HEK293 (cell line): ENCODE measurements around the gene IFITM1.

ENCODE experiments used
- CTCF ChIA-PET: fragments of 350-600 bp; formaldehyde crosslinking; extraction: SDS; loops from one replicate; lab custom pipeline; 2021; ENCODE audit warnings: antibody characterized with exemption; lab: Yijun Ruan, JAX
- POLR2A ChIA-PET: fragments of 300-600 bp; formaldehyde crosslinking; extraction: SDS; loops from one replicate; lab custom pipeline; 2020; ENCODE audit warnings: antibody characterized with exemption, inconsistent platforms; lab: Yijun Ruan, JAX
- H3K27ac ChIP-seq: fragments of 200-500 bp; sonication (Bioruptor generic); 2 replicates; pipeline ENCODE4 v1.5.1; 2014; ENCODE audit warnings: low read depth, low read length, control low read depth, inconsistent platforms; ENCODE audit errors: extremely low read depth
- H3K36me3 ChIP-seq, 2 experiments: fragments of 200-500 bp in 1 of 2; sonication (Bioruptor generic) in 1 of 2; 1 replicate in 1 of 2; 2 replicates in 1 of 2; pipeline ENCODE4 v1.5.1; 2014 to 2017; ENCODE audit warnings: inconsistent platforms in 2 of 2, low read length in 2 of 2; ENCODE audit not compliant: control insufficient read depth in 2 of 2, insufficient read depth in 1 of 2
- H3K4me1 ChIP-seq: fragments of 200-500 bp; sonication (Bioruptor generic); 2 replicates; pipeline ENCODE4 v1.5.1; 2014; ENCODE audit warnings: mild to moderate bottlenecking, low read length, inconsistent platforms; ENCODE audit not compliant: control insufficient read depth, insufficient read depth
- H3K4me3 ChIP-seq: 2 replicates; pipeline ENCODE4 v1.5.1; 2011; ENCODE audit warnings: low read depth, mild to moderate bottlenecking, control low read depth, low read length, moderate library complexity
- H3K9me3 ChIP-seq: fragments of 200-500 bp; sonication (Bioruptor generic); 2 replicates; pipeline ENCODE4 v1.5.1; 2014; ENCODE audit warnings: low read depth, low read length, inconsistent platforms; ENCODE audit not compliant: control insufficient read depth, insufficient read depth
- GFI1B ChIP-seq: fragments of 450-650 bp; formaldehyde crosslinking; IDR thresholded peaks from 2 replicates; pipeline ENCODE4 v1.5.1; 2016; ENCODE audit warnings: missing biosample characterization, missing genetic modification characterization
- PRDM1 ChIP-seq: fragments of 450-650 bp; formaldehyde crosslinking; IDR thresholded peaks from 2 replicates; pipeline ENCODE4; 2016; ENCODE audit warnings: missing biosample characterization, missing genetic modification characterization
- SP2 ChIP-seq: fragments of 450-650 bp; formaldehyde crosslinking; IDR thresholded peaks from 2 replicates; pipeline ENCODE4 v1.5.1; 2016; ENCODE audit warnings: missing biosample characterization, missing genetic modification characterization
- ZBTB21 ChIP-seq: fragments of 450-650 bp; formaldehyde crosslinking; IDR thresholded peaks from 2 replicates; pipeline ENCODE4 v1.5.1; 2017; ENCODE audit warnings: missing biosample characterization, missing genetic modification characterization
- ZBTB48 ChIP-seq: fragments of 450-650 bp; formaldehyde crosslinking; IDR thresholded peaks from 2 replicates; pipeline ENCODE4 v1.5.1; 2016; ENCODE audit warnings: missing biosample characterization, missing genetic modification characterization
- ZIC2 ChIP-seq: fragments of 450-650 bp; formaldehyde crosslinking; IDR thresholded peaks from 2 replicates; pipeline ENCODE4 v1.5.1; 2016; ENCODE audit warnings: missing biosample characterization, missing genetic modification characterization
- ZNF114 ChIP-seq: fragments of 450-650 bp; formaldehyde crosslinking; IDR thresholded peaks from 2 replicates; pipeline ENCODE4 v1.5.0; 2017; ENCODE audit warnings: missing biosample characterization, missing genetic modification characterization
- ZNF133 ChIP-seq: fragments of 450-650 bp; formaldehyde crosslinking; IDR thresholded peaks from 2 replicates; pipeline ENCODE4 v1.5.1; 2016; ENCODE audit warnings: missing biosample characterization, missing genetic modification characterization
- ZNF157 ChIP-seq: fragments of 450-650 bp; formaldehyde crosslinking; IDR thresholded peaks from 2 replicates; pipeline ENCODE4 v1.5.1; 2016; ENCODE audit warnings: missing biosample characterization, missing genetic modification characterization
- ZNF19 ChIP-seq: fragments of 450-650 bp; formaldehyde crosslinking; IDR thresholded peaks from 2 replicates; pipeline ENCODE4; 2016; ENCODE audit warnings: missing biosample characterization, missing genetic modification characterization, low read depth
- ZNF366 ChIP-seq: fragments of 450-650 bp; formaldehyde crosslinking; conservative IDR thresholded peaks from 2 replicates; pipeline ENCODE4 v1.5.1; 2016; ENCODE audit warnings: missing biosample characterization, missing genetic modification characterization
- ZNF473 ChIP-seq: fragments of 450-650 bp; formaldehyde crosslinking; IDR thresholded peaks from 2 replicates; pipeline ENCODE4 v1.5.1; 2017; ENCODE audit warnings: missing biosample characterization, missing genetic modification characterization
- ZNF514 ChIP-seq: fragments of 450-650 bp; formaldehyde crosslinking; IDR thresholded peaks from 2 replicates; pipeline ENCODE4 v1.5.1; 2016; ENCODE audit warnings: missing biosample characterization, missing genetic modification characterization
- ZNF596 ChIP-seq: fragments of 450-650 bp; IDR thresholded peaks from 2 replicates; pipeline ENCODE4 v1.5.0; 2018; ENCODE audit warnings: missing biosample characterization, mild to moderate bottlenecking, missing genetic modification characterization, moderate library complexity
- ZNF623 ChIP-seq: fragments of 450-650 bp; formaldehyde crosslinking; IDR thresholded peaks from 2 replicates; pipeline ENCODE4 v1.5.1; 2016; ENCODE audit warnings: missing biosample characterization, missing genetic modification characterization
- ZNF629 ChIP-seq: fragments of 450-650 bp; formaldehyde crosslinking; IDR thresholded peaks from 2 replicates; pipeline ENCODE4 v1.5.1; 2017; ENCODE audit warnings: missing biosample characterization, missing genetic modification characterization
- ZNF660 ChIP-seq: fragments of 450-650 bp; IDR thresholded peaks from 2 replicates; pipeline ENCODE4 v1.5.1; 2018; ENCODE audit warnings: missing biosample characterization, mild to moderate bottlenecking, missing genetic modification characterization
- ZNF664 ChIP-seq: fragments of 450-650 bp; formaldehyde crosslinking; IDR thresholded peaks from 2 replicates; pipeline ENCODE4 v1.5.1; 2016; ENCODE audit warnings: missing biosample characterization, missing genetic modification characterization
- ZNF701 ChIP-seq: fragments of 450-650 bp; formaldehyde crosslinking; IDR thresholded peaks from 2 replicates; pipeline ENCODE4 v1.5.1; 2016; ENCODE audit warnings: missing biosample characterization, missing genetic modification characterization
- ZNF76 ChIP-seq: fragments of 450-650 bp; formaldehyde crosslinking; IDR thresholded peaks from 2 replicates; pipeline ENCODE4; 2016; ENCODE audit warnings: low read depth, missing biosample characterization, missing genetic modification characterization, borderline replicate concordance
- ZNF792 ChIP-seq: fragments of 450-650 bp; formaldehyde crosslinking; IDR thresholded peaks from 2 replicates; pipeline ENCODE4 v1.5.1; 2016; ENCODE audit warnings: missing biosample characterization, missing genetic modification characterization
- ZNF837 ChIP-seq: fragments of 450-650 bp; formaldehyde crosslinking; IDR thresholded peaks from 2 replicates; pipeline ENCODE4 v1.5.1; 2016; ENCODE audit warnings: missing biosample characterization, missing genetic modification characterization
- TF ChIP-seq, protein P1 (sequence below): fragments of 450-650 bp; formaldehyde crosslinking; conservative IDR thresholded peaks from 2 replicates; pipeline ENCODE4 v1.5.1; 2016; ENCODE audit warnings: low read depth, missing biosample characterization, missing genetic modification characterization
- TF ChIP-seq, protein P2 (sequence below): fragments of 450-650 bp; formaldehyde crosslinking; IDR thresholded peaks from 2 replicates; pipeline ENCODE4 v1.5.1; 2016; ENCODE audit warnings: missing biosample characterization, missing genetic modification characterization
- TF ChIP-seq, protein P3 (sequence below): fragments of 450-650 bp; formaldehyde crosslinking; IDR thresholded peaks from 2 replicates; pipeline ENCODE4 v1.5.1; 2016; ENCODE audit warnings: missing biosample characterization, missing genetic modification characterization
- TF ChIP-seq, protein P4 (sequence below): fragments of 450-650 bp; formaldehyde crosslinking; IDR thresholded peaks from 2 replicates; pipeline ENCODE4 v1.5.1; 2016; ENCODE audit warnings: missing biosample characterization, missing genetic modification characterization

IFITM1 gene

DNA sequence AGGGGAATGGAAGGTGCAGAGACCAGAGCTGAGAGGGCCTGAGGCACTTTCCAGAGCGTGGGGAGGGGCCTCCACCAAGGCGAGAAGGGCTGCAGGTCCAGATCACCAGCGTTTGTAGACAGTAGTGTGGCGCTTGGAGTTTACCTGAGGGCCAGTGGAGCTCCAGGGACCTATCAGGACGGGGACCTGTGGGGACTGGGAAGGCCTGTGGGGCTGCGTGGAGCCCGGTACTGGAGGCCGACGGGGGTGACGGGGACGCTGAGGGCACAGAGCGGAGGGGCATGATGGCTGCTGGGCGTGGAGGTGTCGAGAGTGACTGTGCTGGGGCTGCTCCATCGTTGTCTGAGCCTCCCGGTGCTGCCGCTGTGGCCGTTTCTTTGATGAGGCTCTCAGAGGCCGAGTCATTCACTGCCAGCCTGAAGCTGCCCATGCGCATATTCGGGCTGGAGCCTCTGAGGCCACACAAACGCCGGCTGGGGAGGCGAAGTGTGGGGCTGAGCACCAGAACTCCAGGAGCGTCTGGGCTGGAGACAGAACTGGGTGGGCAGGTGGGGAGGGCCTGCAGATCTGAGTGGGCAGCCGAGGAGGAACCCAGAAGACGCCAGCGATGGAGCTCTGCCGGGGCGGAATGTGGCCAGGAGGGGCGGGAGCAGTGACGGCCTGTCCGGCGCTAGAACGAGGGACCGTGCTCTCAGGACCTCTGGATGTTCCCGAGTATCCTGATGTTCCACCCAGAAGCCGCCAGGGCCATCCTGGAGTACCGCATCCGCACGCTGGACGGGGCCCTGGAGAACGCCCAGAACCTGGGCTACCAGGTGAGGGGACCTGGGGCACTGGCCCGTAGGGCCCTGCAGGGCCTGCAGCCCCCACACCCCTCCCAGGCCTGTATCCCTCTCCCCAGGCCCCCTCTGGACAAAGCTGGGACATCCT, 22.3 kb upstream of the IFITM1 start:
- no peak overlapping the region for H3K27ac ChIP-seq
- ChIA-PET CTCF (no interaction called here), POLR2A (no interaction called here)
- TF ChIP-seq ZNF473 (tag by site-specific recombination) (no peak), ZNF664 (no peak), SP2 (tag by site-specific recombination) (no peak), ZNF623 (tag by site-specific recombination) (no peak), ZBTB21 (tag by site-specific recombination) (no peak), ZNF514 (tag by site-specific recombination) (no peak), ZNF629 (tag by site-specific recombination) (no peak)
- TF ChIP-seq, protein P1, sequence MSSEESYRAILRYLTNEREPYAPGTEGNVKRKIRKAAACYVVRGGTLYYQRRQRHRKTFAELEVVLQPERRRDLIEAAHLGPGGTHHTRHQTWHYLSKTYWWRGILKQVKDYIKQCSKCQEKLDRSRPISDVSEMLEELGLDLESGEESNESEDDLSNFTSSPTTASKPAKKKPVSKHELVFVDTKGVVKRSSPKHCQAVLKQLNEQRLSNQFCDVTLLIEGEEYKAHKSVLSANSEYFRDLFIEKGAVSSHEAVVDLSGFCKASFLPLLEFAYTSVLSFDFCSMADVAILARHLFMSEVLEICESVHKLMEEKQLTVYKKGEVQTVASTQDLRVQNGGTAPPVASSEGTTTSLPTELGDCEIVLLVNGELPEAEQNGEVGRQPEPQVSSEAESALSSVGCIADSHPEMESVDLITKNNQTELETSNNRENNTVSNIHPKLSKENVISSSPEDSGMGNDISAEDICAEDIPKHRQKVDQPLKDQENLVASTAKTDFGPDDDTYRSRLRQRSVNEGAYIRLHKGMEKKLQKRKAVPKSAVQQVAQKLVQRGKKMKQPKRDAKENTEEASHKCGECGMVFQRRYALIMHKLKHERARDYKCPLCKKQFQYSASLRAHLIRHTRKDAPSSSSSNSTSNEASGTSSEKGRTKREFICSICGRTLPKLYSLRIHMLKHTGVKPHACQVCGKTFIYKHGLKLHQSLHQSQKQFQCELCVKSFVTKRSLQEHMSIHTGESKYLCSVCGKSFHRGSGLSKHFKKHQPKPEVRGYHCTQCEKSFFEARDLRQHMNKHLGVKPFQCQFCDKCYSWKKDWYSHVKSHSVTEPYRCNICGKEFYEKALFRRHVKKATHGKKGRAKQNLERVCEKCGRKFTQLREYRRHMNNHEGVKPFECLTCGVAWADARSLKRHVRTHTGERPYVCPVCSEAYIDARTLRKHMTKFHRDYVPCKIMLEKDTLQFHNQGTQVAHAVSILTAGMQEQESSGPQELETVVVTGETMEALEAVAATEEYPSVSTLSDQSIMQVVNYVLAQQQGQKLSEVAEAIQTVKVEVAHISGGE (tag by site-specific recombination): no peak
- TF ChIP-seq, protein P2, sequence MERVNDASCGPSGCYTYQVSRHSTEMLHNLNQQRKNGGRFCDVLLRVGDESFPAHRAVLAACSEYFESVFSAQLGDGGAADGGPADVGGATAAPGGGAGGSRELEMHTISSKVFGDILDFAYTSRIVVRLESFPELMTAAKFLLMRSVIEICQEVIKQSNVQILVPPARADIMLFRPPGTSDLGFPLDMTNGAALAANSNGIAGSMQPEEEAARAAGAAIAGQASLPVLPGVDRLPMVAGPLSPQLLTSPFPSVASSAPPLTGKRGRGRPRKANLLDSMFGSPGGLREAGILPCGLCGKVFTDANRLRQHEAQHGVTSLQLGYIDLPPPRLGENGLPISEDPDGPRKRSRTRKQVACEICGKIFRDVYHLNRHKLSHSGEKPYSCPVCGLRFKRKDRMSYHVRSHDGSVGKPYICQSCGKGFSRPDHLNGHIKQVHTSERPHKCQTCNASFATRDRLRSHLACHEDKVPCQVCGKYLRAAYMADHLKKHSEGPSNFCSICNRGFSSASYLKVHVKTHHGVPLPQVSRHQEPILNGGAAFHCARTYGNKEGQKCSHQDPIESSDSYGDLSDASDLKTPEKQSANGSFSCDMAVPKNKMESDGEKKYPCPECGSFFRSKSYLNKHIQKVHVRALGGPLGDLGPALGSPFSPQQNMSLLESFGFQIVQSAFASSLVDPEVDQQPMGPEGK (tag by site-specific recombination): no peak
- TF ChIP-seq, protein P3, sequence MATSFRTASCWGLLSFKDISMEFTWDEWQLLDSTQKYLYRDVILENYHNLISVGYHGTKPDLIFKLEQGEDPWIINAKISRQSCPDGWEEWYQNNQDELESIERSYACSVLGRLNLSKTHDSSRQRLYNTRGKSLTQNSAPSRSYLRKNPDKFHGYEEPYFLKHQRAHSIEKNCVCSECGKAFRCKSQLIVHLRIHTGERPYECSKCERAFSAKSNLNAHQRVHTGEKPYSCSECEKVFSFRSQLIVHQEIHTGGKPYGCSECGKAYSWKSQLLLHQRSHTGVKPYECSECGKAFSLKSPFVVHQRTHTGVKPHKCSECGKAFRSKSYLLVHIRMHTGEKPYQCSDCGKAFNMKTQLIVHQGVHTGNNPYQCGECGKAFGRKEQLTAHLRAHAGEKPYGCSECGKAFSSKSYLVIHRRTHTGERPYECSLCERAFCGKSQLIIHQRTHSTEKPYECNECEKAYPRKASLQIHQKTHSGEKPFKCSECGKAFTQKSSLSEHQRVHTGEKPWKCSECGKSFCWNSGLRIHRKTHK: no peak
- peaks cover 0 to 32% of the 10 kb centered on the region in 2 experiments; a peak in 1 of 3 replicates for H3K36me3 ChIP-seq
- no peak overlapping the region for H3K4me3 ChIP-seq
- no peaks in the 10 kb centered on the region for H3K9me3 ChIP-seq
- no peaks in the 10 kb centered on the region for H3K4me1 ChIP-seq

DNA sequence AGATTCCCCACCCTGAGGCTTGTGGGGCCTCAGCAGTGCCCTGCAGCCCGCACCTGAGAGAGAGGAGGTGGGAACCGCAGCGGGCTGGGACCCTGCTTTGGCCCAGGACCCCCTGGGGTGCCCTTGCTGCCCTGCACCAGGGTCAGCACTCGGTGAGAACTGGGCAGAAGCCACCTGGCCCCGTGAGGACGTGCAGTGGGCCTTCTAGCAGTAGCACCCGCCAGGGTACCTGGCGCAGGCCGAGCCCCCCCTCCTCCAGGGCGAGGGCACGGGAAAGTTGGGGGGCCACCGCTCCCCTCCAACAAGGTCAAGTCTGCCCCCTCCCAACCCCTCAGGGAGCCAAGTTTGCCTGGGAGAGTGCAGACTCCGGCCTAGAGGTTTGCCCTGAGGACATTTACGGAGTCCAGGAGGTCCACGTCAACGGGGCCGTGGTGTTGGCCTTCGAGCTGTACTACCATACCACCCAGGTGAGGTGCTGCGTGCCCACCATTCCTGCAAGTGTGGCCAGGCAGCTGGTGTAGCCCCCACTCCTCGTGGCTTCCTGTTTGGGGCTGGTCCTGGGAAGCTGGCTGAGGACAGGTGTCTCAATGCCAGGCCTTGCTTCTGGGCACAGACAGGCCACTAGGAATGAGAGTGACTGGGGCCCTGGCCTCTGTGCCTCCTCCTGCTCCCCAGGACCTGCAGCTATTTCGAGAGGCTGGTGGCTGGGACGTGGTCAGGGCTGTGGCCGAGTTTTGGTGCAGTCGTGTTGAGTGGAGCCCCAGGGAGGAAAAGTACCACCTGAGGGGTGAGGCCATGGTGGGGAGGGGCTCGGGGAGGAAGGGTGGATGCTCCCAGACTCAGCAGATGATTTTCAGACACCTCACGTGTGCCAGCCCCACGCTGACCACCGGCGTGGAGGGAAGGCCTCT, 21.4 kb upstream of the IFITM1 start:
- Histone ChIP-seq H3K27ac (no peak overlapping the region), H3K4me3 (no peak overlapping the region), H3K9me3 (no peaks in the 10 kb centered on the region), H3K4me1 (no peaks in the 10 kb centered on the region), H3K36me3 (peaks cover 0 to 32% of the 10 kb centered on the region in 2 experiments; a peak in 1 of 3 replicates)
- TF ChIP-seq ZNF792 (tag by site-specific recombination) (no peak), ZNF19 (tag by site-specific recombination) (no peak), ZNF76 (tag by site-specific recombination) (no peak), PRDM1 (no peak), ZNF701 (no peak), ZNF114 (tag by site-specific recombination) (no peak), GFI1B (tag by site-specific recombination) (no peak), ZNF366 (tag by site-specific recombination) (no peak), ZNF837 (tag by site-specific recombination) (no peak), ZNF660 (tag by site-specific recombination) (no peak), ZBTB48 (tag by site-specific recombination) (no peak), ZNF596 (tag by site-specific recombination) (no peak), ZIC2 (no peak), ZNF157 (no peak), ZNF133 (tag by site-specific recombination) (no peak)
- TF ChIP-seq, protein P4, sequence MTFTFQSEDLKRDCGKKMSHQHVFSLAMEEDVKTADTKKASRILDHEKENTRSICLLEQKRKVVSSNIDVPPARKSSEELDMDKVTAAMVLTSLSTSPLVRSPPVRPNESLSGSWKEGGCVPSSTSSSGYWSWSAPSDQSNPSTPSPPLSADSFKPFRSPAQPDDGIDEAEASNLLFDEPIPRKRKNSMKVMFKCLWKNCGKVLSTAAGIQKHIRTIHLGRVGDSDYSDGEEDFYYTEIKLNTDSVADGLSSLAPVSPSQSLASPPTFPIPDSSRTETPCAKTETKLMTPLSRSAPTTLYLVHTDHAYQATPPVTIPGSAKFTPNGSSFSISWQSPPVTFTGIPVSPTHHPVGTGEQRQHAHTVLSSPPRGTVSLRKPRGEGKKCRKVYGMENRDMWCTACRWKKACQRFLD (tag by site-specific recombination): no peak
- ChIA-PET POLR2A (no interaction called here), CTCF (no interaction called here)
